Ascending aorta (tissue), 2 donors: ENCODE data around the gene OCIAD1. TPM values are rescaled to one million over a fixed set of nuclear protein-coding genes. Genes with fewer than 3 reads are reported as not detected.
"Not testable (repeated sequence)": the region's sequence is repeated elsewhere in the genome, so short reads cannot be mapped to it uniquely, and the experiment has no call there.

Source experiments
- DNase-seq, 2 donors: peaks; one replicate each; pipeline ENCODE4 v3.0.0-alpha.2; 2019; ENCODE audit warnings: low spot score in 2 of 2
- H3K27ac ChIP-seq, 2 donors: fragments of 200-600 bp; sonication (generic); one replicate each; pipeline ENCODE4 v1.5.1; 2016 to 2017; ENCODE audit warnings: mild to moderate bottlenecking in 1 of 2
- H3K27me3 ChIP-seq: fragments of 200-600 bp; sonication (generic); one replicate; pipeline ENCODE4 v1.5.1; 2017
- H3K36me3 ChIP-seq, 2 donors: fragments of 200-600 bp; sonication (generic); one replicate each; pipeline ENCODE4 v1.5.1; 2016
- H3K4me1 ChIP-seq, 2 donors: fragments of 200-600 bp; sonication (generic); one replicate each; pipeline ENCODE4 v1.5.1; 2016 to 2017; ENCODE audit warnings: mild to moderate bottlenecking in 1 of 2
- H3K4me3 ChIP-seq, 2 donors: fragments of 200-600 bp; sonication (generic); one replicate each; pipeline ENCODE4 v1.5.1; 2016 to 2017; ENCODE audit warnings: mild to moderate bottlenecking in 1 of 2
- H3K9me3 ChIP-seq, 2 donors: fragments of 200-600 bp; sonication (generic); one replicate each; pipeline ENCODE4 v1.5.1; 2016
- intact Hi-C: fragments of 100-400 bp; cut with DNase I; formaldehyde crosslinking; loops from one replicate; pipeline ENCODE4 v1.15.1; 2023
- total RNA-seq: library from RNA; depleted of rRNA; stranded (reverse); fragments of >200 nt; gene quantifications from one replicate; pipeline ENCODE4 v1.1.0, GENCODE V29; 2016
- TF ChIP-seq, protein P1 (sequence below), 3 experiments: fragments of 200-600 bp in 2 of 3; fragments of 450-650 bp in 1 of 3; sonication (generic) in 2 of 3; IDR thresholded peaks; one replicate each; pipeline ENCODE4 v1.5.1; 2016 to 2019; ENCODE audit warnings: antibody characterized with exemption in 3 of 3, mild to moderate bottlenecking in 1 of 3, moderate library complexity in 1 of 3

Gene OCIAD1
- total RNA-seq, 1 donor from 2014 or later, result 146 TPM

DNA sequence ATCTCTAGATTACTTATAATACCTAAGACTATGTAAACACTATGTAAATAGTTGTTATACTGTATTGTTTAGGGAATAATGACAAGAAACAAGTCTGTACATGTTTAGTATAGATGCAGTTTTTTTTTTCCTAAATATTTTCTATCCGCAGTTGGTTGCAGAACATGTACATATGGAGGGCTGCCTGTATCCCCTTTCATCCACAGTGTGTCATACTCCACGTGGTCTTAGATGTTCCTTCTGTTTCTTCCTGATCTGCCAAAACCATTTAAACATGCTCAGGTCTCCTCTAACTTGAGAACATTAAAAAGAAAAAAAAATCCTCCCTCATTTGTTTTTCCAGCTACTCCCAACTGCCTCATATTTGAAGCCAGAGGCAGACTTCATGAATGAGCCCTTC lies 14.0 kb downstream of the OCIAD1 start:
- no peak for DNase-seq
- H3K27ac ChIP-seq, result no peak overlapping the region
- intact Hi-C loops, result no loop called here
- peaks cover 7 to 49% of the 10 kb centered on the region in 2 donors for H3K36me3 ChIP-seq
- no peaks in the 10 kb centered on the region for H3K9me3 ChIP-seq
- TF ChIP-seq, protein P1, sequence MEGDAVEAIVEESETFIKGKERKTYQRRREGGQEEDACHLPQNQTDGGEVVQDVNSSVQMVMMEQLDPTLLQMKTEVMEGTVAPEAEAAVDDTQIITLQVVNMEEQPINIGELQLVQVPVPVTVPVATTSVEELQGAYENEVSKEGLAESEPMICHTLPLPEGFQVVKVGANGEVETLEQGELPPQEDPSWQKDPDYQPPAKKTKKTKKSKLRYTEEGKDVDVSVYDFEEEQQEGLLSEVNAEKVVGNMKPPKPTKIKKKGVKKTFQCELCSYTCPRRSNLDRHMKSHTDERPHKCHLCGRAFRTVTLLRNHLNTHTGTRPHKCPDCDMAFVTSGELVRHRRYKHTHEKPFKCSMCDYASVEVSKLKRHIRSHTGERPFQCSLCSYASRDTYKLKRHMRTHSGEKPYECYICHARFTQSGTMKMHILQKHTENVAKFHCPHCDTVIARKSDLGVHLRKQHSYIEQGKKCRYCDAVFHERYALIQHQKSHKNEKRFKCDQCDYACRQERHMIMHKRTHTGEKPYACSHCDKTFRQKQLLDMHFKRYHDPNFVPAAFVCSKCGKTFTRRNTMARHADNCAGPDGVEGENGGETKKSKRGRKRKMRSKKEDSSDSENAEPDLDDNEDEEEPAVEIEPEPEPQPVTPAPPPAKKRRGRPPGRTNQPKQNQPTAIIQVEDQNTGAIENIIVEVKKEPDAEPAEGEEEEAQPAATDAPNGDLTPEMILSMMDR (IDR thresholded peaks at IDR 0.05), result no peak
- H3K4me1 ChIP-seq, result no peaks in the 10 kb centered on the region
- H3K4me3 ChIP-seq, result no peak overlapping the region
- H3K27me3 ChIP-seq, result no peaks in the 10 kb centered on the region

DNA sequence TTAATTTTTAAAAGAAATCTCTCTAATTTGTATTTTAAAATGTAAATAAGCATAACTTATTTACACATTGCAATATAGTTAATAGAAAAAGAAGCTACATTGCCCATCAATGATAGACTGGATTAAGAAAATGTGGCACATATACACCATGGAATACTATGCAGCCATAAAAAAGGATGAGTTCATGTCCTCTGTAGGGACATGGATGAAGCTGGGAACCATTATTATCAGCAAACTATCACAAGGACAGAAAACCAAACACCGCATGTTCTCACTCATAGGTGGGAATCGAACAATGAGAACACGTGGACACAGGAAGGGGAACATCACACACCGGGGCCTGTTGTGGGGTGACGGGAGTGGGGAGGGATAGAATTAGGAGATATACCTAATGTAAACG lies 17.9 kb downstream of the OCIAD1 start:
- H3K27me3 ChIP-seq, H3K4me3 ChIP-seq, intact Hi-C loops, DNase-seq, H3K9me3 ChIP-seq, H3K27ac ChIP-seq, H3K4me1 ChIP-seq: not testable (repeated sequence)
- peaks cover 15 to 60% of the 10 kb centered on the region in 2 donors for H3K36me3 ChIP-seq

DNA sequence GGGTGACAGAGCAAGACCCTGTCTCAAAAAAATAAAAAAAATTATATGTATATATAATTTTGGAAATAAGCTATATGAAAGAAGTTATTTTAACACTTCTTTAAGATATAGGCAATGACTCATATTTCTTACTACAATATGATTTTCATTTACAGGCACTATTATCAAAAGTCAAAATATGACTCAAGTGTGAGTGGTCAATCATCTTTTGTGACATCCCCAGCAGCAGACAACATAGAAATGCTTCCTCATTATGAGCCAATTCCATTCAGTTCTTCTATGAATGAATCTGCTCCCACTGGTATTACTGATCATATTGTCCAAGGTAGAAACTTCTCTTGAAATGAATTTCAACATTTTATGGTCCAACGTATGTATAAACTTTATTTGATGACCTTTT lies 20.8 kb downstream of the OCIAD1 start:
- Histone ChIP-seq H3K4me1 (no peaks in the 10 kb centered on the region), H3K27ac (no peak overlapping the region), H3K9me3 (no peaks in the 10 kb centered on the region), H3K4me3 (no peak overlapping the region), H3K27me3 (no peaks in the 10 kb centered on the region), H3K36me3 (peaks cover 15 to 49% of the 10 kb centered on the region in 2 donors)
- TF ChIP-seq, protein P1 (IDR thresholded peaks at IDR 0.05), result no peak
- no peak for DNase-seq
- intact Hi-C loops, result no loop called here

DNA sequence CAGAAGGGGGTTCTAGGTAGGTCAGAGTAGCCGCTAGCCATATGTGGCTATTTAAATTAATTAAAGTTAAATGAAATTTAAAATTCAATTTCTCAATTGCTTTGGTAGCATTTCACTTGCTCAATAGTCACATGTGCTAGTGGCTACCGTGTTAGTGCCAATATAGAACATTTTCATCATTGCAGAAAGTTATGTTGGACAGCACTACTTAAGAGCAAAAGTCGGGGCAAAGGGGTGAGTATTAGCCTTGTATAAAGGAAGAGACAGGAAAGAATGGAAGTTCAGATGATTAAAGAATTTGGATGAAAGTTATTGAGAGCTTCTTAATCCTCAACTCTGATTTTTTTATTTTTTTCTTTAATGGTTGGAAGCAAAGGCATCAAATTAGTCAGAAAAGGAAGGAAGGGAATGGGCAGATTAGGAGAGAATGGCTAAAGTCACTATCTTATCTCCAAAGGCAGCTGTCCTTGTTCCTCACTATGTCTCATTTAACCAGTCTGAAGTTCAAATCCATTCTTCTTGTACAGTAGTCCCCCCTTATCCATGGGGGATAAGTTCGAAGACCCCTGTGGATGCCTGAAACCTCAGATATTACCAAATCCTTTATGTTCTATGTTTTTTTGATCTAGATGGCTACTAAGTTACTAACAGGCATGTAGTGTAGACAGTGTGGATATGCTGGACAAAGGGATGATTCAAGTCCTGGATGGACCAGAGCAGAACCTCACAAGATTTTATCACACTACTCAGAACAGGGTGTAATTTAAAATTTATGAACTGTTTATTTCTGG lies 22.9 kb downstream of the OCIAD1 start:
- Histone ChIP-seq H3K4me3 (no peak overlapping the region), H3K36me3 (peaks cover 25 to 65% of the 10 kb centered on the region in 2 donors), H3K9me3 (no peaks in the 10 kb centered on the region), H3K27me3 (no peaks in the 10 kb centered on the region), H3K4me1 (no peaks in the 10 kb centered on the region), H3K27ac (no peak overlapping the region)
- TF ChIP-seq, protein P1 (IDR thresholded peaks at IDR 0.05), result no peak
- intact Hi-C loops, result no loop called here
- DNase-seq, result no peak

DNA sequence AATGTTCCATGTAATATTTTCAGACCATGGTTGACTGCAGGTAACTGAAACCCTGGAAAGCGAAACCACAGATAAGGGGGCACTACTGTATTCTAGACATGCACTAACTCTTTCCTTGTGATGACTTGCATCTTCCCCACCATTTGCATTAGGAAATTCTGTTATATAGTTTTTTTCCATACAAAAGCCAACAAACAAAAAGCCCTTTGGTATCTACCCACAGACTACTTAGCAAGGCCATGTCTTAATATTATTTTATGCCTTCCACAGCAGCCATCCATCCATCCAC lies 23.5 kb downstream of the OCIAD1 start:
- intact Hi-C loops, result no loop called here
- Histone ChIP-seq H3K27me3 (no peaks in the 10 kb centered on the region), H3K4me1 (no peaks in the 10 kb centered on the region), H3K36me3 (peaks cover 25 to 60% of the 10 kb centered on the region in 2 donors), H3K9me3 (no peaks in the 10 kb centered on the region), H3K27ac (no peak overlapping the region), H3K4me3 (no peak overlapping the region)
- no peak for DNase-seq
- TF ChIP-seq, protein P1 (IDR thresholded peaks at IDR 0.05), result no peak

DNA sequence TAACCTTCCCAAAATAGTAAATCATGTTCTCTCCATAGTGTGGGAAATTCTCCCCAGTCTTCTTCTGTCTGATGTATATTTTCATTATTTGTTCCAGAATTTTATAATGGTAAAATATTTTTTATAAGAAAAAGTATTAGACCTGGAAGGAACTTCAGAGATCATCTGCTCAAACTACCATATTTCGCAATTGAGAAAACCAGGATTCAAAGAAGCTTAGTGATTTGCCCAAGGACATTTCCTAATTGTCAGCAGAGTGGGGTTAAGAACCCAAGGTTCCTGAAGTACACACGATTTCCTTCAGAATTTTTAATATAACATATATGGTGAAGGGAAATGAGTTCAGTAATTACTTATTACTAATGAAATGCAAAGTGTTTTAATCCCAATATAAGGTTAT lies 24.1 kb downstream of the OCIAD1 start:
- Histone ChIP-seq H3K27ac (no peak overlapping the region), H3K4me3 (no peak overlapping the region), H3K4me1 (no peaks in the 10 kb centered on the region), H3K9me3 (no peaks in the 10 kb centered on the region), H3K27me3 (no peaks in the 10 kb centered on the region), H3K36me3 (peaks cover 22 to 57% of the 10 kb centered on the region in 2 donors)
- TF ChIP-seq, protein P1 (IDR thresholded peaks at IDR 0.05), result no peak
- DNase-seq, result no peak
- intact Hi-C loops, result no loop called here
